Stimulated activated naive CD8-positive, alpha-beta T cell treated with anti-CD3 and anti-CD28 coated beads, Interleukin-15, amount 100 ng/mL, for 72 hours (primary cell): ENCODE measurements around the gene PTTG2.

Experiments
- ATAC-seq: fragments of 150-1000 bp; cut with Tn5 transposase; 2 replicates; pipeline ENCODE4 v1.10.0; 2021; ENCODE audit warnings: mild to moderate bottlenecking, moderate library complexity
- DNase-seq, 2 donors: peaks; one replicate each; pipeline ENCODE4 v3.0.0; 2021 to 2022
- H3K27ac Mint-ChIP-seq, 2 donors: one replicate each; pipeline ENCODE4 v1.8.0; 2022; ENCODE audit warnings: mild to moderate bottlenecking in 2 of 2, mixed read lengths in 2 of 2, moderate library complexity in 2 of 2
- H3K27me3 Mint-ChIP-seq: one replicate; pipeline ENCODE4 v1.8.0; 2022; ENCODE audit warnings: mixed read lengths
- H3K4me1 Mint-ChIP-seq: one replicate; pipeline ENCODE4 v1.8.0; 2022; ENCODE audit warnings: mild to moderate bottlenecking, mixed read lengths
- H3K4me3 Mint-ChIP-seq, 2 donors: one replicate each; pipeline ENCODE4 v1.8.0; 2022; ENCODE audit warnings: mild to moderate bottlenecking in 2 of 2, mixed read lengths in 2 of 2, moderate library complexity in 1 of 2
- H3K9me3 Mint-ChIP-seq, 2 donors: one replicate each; pipeline ENCODE4 v1.8.0; 2022; ENCODE audit warnings: mixed read lengths in 2 of 2

Gene PTTG2

DNA sequence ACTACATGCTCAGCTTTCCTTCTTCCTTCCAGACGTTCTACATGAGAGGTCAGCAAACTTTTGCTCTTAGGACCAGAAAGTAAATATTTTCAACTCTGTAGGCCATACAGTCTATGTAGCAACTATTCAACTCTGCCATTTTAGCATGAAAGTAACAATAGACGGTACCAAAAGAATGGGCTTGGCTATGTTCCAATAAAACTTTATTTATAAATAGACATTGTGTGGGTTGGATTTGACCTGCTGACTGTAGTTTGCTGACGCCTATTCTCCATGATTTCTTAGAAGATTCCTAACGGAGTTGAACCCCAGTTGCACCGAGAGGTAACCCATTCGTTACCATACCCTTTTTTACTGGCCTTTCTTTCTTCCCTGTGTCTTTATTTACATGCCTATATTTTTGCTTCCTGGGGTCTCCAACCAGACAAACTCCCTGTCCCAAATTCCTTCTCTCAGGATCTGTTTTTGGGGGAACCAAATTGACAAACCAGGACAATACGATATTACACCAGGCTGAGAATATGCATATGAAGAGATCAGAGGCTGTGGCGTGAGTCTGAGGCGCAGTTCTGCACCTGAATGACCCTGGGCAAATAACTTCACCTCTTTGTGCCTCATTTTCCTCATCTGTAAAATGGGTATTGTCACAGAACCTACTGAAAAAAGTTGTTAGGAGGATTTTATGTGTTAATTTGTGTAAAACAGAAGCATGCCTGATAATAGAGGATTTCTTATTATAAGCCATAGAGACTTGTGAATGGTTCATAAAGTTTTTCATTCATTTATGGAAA lies 10.4 kb upstream of the PTTG2 start:
- ATAC-seq = no peak
- H3K4me1 Mint-ChIP-seq = peaks cover 36% of the 10 kb centered on the region
- no peak overlapping the region for H3K27ac Mint-ChIP-seq

DNA sequence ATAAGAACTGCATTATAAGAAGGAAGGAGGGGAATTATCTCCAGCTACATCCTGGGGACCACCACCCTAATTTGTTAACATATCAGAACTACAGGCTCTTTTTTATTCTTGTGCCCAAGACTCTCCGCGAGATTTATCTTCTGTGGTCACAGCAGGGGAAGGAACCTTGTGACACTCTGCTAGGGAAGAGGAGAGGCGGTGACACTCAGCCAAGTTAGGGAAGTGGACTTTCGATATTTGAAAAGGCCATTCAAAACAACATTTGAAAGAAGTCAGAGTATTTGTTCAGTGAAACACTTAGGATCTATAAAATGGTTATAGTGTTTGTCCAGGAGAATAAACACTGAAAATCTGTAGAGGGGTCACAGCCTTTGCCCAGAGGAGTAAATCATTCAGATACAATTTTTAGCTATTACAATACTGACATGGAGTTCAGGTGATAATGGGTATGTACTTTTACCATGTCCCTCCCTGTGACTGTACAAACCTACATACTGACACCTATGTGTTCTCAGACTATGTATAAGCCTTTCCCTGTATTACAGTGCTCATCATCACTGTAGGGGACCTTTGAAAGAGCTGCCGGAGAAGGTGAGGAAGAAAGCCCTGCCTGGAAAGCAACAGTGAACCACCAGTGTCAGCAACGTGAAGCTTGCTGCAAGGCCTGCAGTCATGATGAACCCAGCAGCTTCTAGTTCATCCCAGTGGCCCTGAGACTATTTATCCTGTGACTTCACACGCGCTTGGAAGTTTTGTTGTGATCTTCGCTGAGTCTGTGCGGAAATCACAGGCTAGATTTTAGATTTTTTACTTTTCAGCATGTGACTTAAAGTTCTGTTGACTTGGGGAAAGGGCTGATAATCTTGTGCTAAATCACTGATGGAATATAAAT lies 8.5 kb upstream of the PTTG2 start:
- Mint-ChIP-seq H3K4me3 (no peak overlapping the region), H3K27me3 (no peaks in the 10 kb centered on the region), H3K4me1 (peaks cover 26% of the 10 kb centered on the region), H3K9me3 (no peaks in the 10 kb centered on the region), H3K27ac (no peak overlapping the region)
- ATAC-seq (no peak), DNase-seq (no peak)

More for the DNA sequence above, 10.4 kb upstream of the PTTG2 start:
- DNase-seq = no peak
- H3K27me3 Mint-ChIP-seq = no peaks in the 10 kb centered on the region
- no peaks in the 10 kb centered on the region for H3K9me3 Mint-ChIP-seq
- H3K4me3 Mint-ChIP-seq = no peak overlapping the region

DNA sequence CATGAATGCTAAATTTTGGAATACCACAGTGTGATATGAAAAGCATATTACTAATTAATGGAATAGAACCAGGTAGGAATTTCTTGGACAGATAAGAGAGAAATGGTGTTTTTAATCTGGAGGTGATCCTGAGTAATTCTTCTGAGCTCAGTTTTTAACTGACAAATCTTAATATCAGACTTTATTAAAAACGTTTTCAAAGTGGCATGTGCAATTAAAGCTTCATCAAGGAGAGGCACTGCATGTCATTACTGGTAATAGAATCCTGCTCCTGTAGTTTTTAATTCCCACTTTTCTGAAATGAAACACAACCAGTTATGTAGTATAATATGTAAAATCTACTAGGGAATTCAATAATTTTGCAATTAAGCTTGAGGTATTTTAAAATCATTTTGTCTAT lies 7.0 kb upstream of the PTTG2 start:
- no peaks in the 10 kb centered on the region for H3K27me3 Mint-ChIP-seq
- DNase-seq = no peak
- no peak for ATAC-seq
- no peak overlapping the region for H3K4me3 Mint-ChIP-seq
- H3K9me3 Mint-ChIP-seq = no peaks in the 10 kb centered on the region
- peaks cover 20% of the 10 kb centered on the region for H3K4me1 Mint-ChIP-seq
- H3K27ac Mint-ChIP-seq = no peak overlapping the region

DNA sequence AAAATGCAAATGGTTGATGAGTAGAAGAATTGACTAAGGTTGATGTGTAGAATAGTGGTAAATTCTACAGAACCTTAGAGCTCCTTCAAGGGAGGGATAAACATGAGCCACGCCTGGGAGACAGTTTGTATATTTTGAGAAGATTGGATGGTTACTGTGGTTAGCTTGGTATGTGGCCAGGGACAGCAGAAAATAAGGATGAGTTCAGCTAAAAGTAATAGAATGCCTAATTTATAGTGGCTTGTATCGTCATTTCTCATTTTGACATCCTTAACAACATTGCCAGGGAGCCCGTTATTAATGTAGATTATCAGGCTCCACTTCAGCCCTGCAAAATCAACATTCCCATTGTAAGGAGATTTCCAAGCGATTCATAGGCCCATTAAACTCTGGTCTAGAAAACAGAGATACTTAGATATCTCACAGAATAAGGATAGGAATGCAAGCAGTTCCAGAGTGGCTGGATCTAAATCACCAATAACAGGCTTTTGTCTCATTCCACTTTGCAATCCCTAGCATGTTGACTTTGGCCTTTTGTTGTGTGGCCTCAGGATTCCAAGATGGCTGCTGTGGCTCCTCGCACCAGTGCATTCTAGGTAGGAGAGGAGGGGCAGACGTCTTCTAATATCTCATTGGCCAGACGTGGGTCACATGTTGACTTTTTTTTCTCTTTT lies 6.4 kb upstream of the PTTG2 start:
- Mint-ChIP-seq H3K27me3 (no peaks in the 10 kb centered on the region), H3K27ac (no peak overlapping the region), H3K4me3 (no peak overlapping the region), H3K4me1 (peaks cover 14% of the 10 kb centered on the region), H3K9me3 (no peaks in the 10 kb centered on the region)
- DNase-seq (no peak), ATAC-seq (no peak)

DNA sequence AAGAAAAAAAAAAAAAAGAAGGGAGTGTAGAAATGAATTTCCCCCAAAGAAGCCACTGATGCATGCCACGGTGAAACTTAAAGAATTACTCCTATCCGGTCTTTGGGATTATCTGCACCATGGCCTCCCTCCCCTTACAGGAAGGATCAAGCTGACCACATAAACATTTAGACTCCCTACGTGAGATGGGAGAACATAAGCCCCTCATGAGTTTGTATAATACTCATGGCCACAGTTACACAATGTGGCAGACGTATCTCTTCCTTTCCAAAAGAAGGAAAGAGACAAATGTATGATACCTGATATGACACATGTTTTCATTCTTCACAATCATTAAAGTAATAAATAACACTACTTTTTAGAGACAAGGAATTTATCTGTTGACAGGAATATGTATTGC lies 3.3 kb upstream of the PTTG2 start:
- H3K4me3 Mint-ChIP-seq = no peak overlapping the region
- no peaks in the 10 kb centered on the region for H3K27me3 Mint-ChIP-seq
- DNase-seq = no peak
- no peak for ATAC-seq
- no peak overlapping the region for H3K27ac Mint-ChIP-seq
- H3K4me1 Mint-ChIP-seq = peaks cover 7% of the 10 kb centered on the region
- H3K9me3 Mint-ChIP-seq = no peaks in the 10 kb centered on the region

DNA sequence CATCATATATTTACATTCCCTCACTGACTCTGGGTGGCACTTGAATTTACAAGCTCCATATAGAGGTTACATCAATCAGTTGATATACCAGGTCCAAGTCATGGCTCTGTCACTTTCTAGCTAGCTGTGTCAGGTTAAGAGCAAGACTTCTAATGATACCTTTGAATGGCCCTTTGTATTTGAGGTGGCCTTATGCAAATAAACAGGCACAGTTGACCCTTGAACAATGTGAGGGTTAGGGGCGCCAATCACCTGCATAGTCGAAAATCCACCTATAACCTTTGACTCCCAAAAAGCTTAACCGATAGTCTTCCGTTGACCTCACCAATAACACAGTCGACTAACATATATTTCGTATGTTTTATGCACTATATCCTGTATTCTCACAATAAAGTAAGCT lies 1.3 kb upstream of the PTTG2 start:
- DNase-seq (no peak), ATAC-seq (no peak)
- Mint-ChIP-seq H3K27me3 (no peaks in the 10 kb centered on the region), H3K9me3 (no peaks in the 10 kb centered on the region), H3K4me3 (no peak overlapping the region), H3K4me1 (peaks cover 11% of the 10 kb centered on the region), H3K27ac (no peak overlapping the region)

DNA sequence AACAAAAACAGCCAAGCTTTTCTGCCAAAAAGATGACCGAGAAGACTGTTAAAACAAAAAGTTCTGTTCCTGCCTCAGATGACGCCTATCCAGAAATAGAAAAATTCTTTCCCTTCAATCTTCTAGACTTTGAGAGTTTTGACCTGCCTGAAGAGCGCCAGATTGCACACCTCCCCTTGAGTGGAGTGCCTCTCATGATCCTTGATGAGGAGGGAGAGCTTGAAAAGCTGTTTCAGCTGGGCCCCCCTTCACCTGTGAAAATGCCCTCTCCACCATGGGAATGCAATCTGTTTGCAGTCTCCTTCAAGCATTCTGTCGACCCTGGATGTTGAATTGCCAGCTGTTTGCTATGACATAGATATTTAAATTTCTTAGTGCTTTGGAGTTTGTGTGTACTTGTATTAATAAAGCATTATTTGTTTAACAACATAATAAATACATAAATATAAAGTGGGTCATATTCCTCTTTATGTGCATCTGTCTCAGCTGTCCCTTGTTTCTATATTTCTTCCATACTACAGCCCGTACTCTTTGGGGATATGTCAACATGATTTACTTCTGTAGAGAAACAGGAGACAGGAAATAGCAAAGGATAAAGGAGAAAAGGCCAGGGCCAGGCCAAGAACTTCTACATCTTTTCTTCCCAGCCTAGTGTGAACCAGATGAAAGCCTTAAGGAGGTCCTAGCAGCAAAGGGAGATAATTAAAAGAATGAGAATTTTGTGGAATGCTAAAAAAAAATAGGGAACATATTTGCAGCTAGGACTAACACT lies 667 bp downstream of the PTTG2 start:
- Mint-ChIP-seq H3K4me3 (no peak overlapping the region), H3K9me3 (no peaks in the 10 kb centered on the region), H3K27me3 (no peaks in the 10 kb centered on the region), H3K4me1 (peaks cover 14% of the 10 kb centered on the region), H3K27ac (no peak overlapping the region)
- ATAC-seq (no peak), DNase-seq (no peak)

DNA sequence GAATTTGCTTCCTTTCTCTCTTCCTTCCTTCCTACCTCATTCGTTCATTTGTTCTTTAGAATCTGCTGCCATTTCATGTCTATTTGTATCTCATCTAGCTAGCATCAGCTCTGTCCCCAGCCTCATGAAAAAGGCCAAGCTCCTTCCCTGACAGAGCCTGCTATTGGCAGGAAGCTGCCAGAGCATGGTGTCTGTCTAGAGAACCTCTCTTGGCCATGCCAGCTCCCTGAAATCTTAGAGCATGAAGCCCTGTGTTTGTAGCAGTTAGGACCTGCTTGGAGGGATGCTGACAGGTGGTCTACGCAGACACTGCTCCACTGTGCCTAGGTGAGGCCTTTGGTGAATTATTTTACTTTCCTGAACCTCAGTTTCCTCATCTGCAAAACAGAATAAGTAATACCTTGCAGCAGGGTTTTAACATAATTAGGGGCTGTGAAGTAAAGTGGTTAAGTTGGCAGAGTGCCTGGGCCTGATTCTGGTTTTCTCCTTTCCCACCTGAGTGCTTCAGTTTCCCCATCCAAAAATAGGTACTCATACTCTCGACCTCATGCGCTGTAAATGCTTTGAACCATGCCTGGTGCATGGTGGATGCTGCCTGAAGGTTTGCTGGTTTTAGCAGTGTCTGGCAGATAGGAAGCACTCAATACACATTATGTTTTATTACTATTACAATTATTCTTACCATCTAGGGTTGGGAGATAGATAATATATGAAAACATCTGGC lies 4.7 kb downstream of the PTTG2 start:
- H3K27ac Mint-ChIP-seq = no peak overlapping the region
- no peak overlapping the region for H3K4me3 Mint-ChIP-seq
- ATAC-seq (peak; percentile 20), DNase-seq (no peak)
- H3K27me3 Mint-ChIP-seq = no peaks in the 10 kb centered on the region
- H3K4me1 Mint-ChIP-seq = peaks cover 25% of the 10 kb centered on the region
- H3K9me3 Mint-ChIP-seq = peaks cover 4 to 5% of the 10 kb centered on the region in 2 donors

DNA sequence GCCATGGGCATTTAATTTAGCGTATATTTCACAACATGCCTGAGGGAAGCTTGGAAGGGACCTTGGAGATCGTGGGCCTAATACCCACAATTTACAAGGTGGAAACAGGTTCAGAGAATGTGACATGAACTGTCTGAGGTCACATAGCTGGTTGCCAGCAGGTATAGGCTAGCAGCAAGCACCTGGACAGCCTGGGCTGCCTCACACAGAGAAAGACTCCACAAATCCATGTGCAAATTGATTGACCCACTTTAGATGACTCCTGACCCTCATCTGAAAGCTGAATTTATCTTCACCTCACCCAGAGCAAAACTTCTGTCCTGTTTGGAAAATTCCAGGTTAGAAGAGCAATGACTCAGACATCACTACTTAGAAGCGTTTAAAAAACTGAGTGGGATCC lies 5.8 kb downstream of the PTTG2 start:
- DNase-seq (no peak), ATAC-seq (no peak)
- Mint-ChIP-seq H3K27ac (no peak overlapping the region), H3K4me3 (no peak overlapping the region), H3K27me3 (no peaks in the 10 kb centered on the region), H3K4me1 (peaks cover 32% of the 10 kb centered on the region), H3K9me3 (peaks cover 5 to 7% of the 10 kb centered on the region in 2 donors)

DNA sequence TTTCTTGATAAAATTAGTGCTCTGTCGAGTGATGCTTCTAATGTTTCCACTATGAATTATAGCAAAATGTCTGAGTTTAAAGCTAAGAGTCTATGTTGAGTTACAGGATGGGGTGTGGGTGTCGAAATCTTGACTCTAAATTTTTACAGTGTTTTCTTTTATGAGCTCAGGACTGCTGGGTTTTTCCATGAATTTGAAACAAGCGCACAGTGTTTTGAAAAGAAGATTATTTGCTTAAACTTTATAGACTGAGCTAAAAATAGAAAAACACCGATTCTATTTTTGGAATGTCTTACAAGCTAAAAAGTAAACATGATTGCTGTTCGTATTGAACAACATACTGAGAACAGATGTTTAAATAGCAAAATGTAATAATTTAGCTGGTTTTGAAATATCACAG lies 7.5 kb downstream of the PTTG2 start:
- no peak for DNase-seq
- no peak for ATAC-seq
- Mint-ChIP-seq H3K9me3 (peaks cover 5 to 7% of the 10 kb centered on the region in 2 donors), H3K4me1 (peaks cover 32% of the 10 kb centered on the region), H3K4me3 (no peak overlapping the region), H3K27me3 (no peaks in the 10 kb centered on the region), H3K27ac (no peak overlapping the region)

DNA sequence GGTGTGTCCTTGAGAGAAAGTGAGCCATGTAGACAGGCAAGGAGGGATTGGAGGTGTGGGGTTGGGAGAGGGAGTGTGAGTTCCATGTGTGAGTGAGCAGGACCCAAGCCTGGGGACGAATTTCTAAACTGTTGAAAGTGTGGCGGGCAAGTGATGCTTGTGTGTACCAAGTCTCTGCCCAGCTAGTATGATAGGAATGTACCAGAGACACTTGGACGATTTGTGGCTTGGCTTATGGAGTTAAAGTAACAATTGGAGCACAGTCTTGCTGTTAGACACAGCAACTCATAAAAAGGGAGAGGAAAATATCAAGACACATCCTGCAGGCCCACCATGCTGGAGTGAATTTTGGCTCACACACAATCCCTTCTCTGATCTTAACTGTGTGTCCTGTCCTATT lies 8.5 kb downstream of the PTTG2 start:
- Mint-ChIP-seq H3K4me1 (peaks cover 36% of the 10 kb centered on the region), H3K4me3 (no peak overlapping the region), H3K27ac (no peak overlapping the region), H3K9me3 (peaks cover 5 to 7% of the 10 kb centered on the region in 2 donors), H3K27me3 (no peaks in the 10 kb centered on the region)
- ATAC-seq (no peak), DNase-seq (no peak)

DNA sequence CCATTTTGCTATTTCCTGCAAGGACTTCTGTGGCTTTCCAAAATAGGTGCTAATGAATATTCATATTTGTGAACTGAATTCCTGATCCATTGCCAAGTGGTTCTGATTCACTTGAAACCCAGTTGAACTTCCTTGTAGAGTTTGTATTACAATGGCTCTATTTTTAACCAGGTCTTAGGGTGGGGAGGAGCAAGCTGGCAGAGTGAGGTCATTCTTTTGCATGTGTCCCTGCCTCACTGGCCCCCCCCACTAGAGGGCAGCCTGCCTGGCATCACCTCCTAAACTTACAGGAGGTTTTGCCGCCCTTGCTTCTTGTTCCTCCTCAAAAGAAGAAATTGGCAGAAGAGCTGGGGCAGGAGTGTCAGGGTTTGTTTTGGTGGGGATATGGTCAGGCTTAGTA lies 10.5 kb downstream of the PTTG2 start:
- peaks cover 26% of the 10 kb centered on the region for H3K4me1 Mint-ChIP-seq
- peaks cover 5 to 7% of the 10 kb centered on the region in 2 donors for H3K9me3 Mint-ChIP-seq
- H3K4me3 Mint-ChIP-seq = no peak overlapping the region
- DNase-seq (peak; percentile 37 to 47), ATAC-seq (peak; percentile 73)
- no peak overlapping the region for H3K27ac Mint-ChIP-seq
- no peaks in the 10 kb centered on the region for H3K27me3 Mint-ChIP-seq

DNA sequence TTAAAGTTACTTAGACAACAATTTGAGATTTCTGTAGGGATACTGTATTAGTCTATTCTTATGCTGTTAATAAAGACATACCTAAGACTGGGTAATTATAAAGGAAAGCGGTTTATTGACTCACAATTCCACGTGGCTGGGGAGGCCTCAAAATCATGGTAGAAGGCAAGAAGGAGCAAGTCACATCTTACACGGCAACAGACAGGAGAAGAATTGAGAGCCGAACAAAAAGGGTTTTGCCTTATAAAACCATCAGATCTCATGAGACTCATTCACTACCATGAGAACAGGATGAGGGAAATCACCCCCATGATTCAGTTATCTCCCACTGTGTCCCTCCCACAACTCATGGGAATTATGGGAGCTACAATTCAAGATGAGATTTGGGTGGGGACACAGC lies 11.0 kb downstream of the PTTG2 start:
- DNase-seq = no peak
- Mint-ChIP-seq H3K27ac (no peak overlapping the region), H3K4me1 (peaks cover 23% of the 10 kb centered on the region), H3K27me3 (no peaks in the 10 kb centered on the region), H3K9me3 (peaks cover 5 to 7% of the 10 kb centered on the region in 2 donors), H3K4me3 (no peak overlapping the region)
- ATAC-seq = no peak

DNA sequence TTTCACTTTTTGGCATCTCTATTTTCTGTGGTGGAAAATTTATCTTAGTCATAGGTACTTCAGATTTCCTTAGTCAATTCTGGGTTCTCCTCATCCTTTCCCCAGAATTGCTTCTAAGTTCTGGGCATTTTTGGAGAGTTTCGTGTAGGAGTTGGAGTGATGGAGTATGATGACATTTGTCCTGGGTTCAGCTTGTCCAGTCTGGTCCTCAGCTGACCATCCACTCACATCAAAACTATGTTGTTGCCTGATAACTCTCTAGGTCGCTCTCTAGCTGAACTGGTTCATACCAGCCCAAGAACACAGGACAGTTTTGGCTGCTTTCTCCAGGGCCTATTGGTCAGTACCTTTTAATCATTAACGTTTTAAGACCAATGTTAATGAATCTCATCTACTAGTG lies 13.2 kb downstream of the PTTG2 start:
- ATAC-seq (no peak), DNase-seq (no peak)
- H3K9me3 Mint-ChIP-seq = peaks cover 5 to 7% of the 10 kb centered on the region in 2 donors
- no peaks in the 10 kb centered on the region for H3K27me3 Mint-ChIP-seq
- no peak overlapping the region for H3K4me3 Mint-ChIP-seq
- H3K4me1 Mint-ChIP-seq = peaks cover 29% of the 10 kb centered on the region
- no peak overlapping the region for H3K27ac Mint-ChIP-seq
